HG02623 (cell line): ENCODE data around the gene CDK15.
"Not testable (repeated sequence)": the region's sequence is repeated elsewhere in the genome, so short reads cannot be mapped to it uniquely, and the experiment has no call there.

ENCODE experiments used
- ATAC-seq: cut with Tn5 transposase; IDR thresholded peaks from one replicate; pipeline ENCODE4 v1.9.1; 2021; ENCODE audit warnings: moderate library complexity; ENCODE audit not compliant: unreplicated experiment

CDK15 gene

GRCh38 chr2:201788371-201788770, 18.0 kb upstream of the CDK15 start:
- no peak for ATAC-seq

GRCh38 chr2:201789395-201789794, 16.9 kb upstream of the CDK15 start:
- no peak for ATAC-seq

- no peak for ATAC-seq
Measured at GRCh38 chr2:201790291-201790690, 16.0 kb upstream of the CDK15 start.

- ATAC-seq: no peak
Measured at GRCh38 chr2:201790989-201791388, 15.3 kb upstream of the CDK15 start.

GRCh38 chr2:201793631-201794030, 12.7 kb upstream of the CDK15 start:
- no peak for ATAC-seq

- ATAC-seq: no peak
Measured at GRCh38 chr2:201794294-201794693, 12.0 kb upstream of the CDK15 start.

- no peak for ATAC-seq
Measured at GRCh38 chr2:201795607-201796477, 10.5 kb upstream of the CDK15 start.

- no peak for ATAC-seq
Measured at GRCh38 chr2:201796478-201796865, 9.9 kb upstream of the CDK15 start.

- no peak for ATAC-seq
Measured at GRCh38 chr2:201797175-201797840, 9.0 kb upstream of the CDK15 start.

- ATAC-seq: no peak
Measured at GRCh38 chr2:201798252-201798913, 8.0 kb upstream of the CDK15 start.

- ATAC-seq: not testable (repeated sequence)
Measured at GRCh38 chr2:201798914-201799285, 7.4 kb upstream of the CDK15 start.

GRCh38 chr2:201807452-201807999, 1.2 kb downstream of the CDK15 start:
- no peak for ATAC-seq

- no peak for ATAC-seq
Measured at GRCh38 chr2:201808027-201808426, 1.7 kb downstream of the CDK15 start.

GRCh38 chr2:201809633-201810032, 3.3 kb downstream of the CDK15 start:
- no peak for ATAC-seq

- ATAC-seq: not testable (repeated sequence)
Measured at GRCh38 chr2:201810604-201811003, 4.3 kb downstream of the CDK15 start.

GRCh38 chr2:201813996-201814760, 7.8 kb downstream of the CDK15 start:
- no peak for ATAC-seq

GRCh38 chr2:201816657-201817575, 10.6 kb downstream of the CDK15 start:
- no peak for ATAC-seq

- no peak for ATAC-seq
Measured at GRCh38 chr2:201820383-201821007, 14.2 kb downstream of the CDK15 start.

GRCh38 chr2:201821080-201821479, 14.7 kb downstream of the CDK15 start:
- no peak for ATAC-seq
